Thoracic aorta (tissue), 2 donors: ENCODE measurements around the gene CYS1. TPM values are rescaled to one million over a fixed set of nuclear protein-coding genes. Genes with fewer than 3 reads are reported as not detected.

ENCODE experiments used
- ATAC-seq: fragments of 150-250 bp; one replicate; pipeline ENCODE4 v1.8.0; 2017; ENCODE audit warnings: low read depth; ENCODE audit not compliant: insufficient number of reproducible peaks, low FRiP score
- DNase-seq: peaks from one replicate; pipeline ENCODE4 v3.0.0-alpha.2; 2020; ENCODE audit warnings: low spot score
- H3K27ac ChIP-seq, 2 donors: fragments of 200-600 bp; sonication (generic); 1 replicate in 1 of 2; 2 replicates in 1 of 2; pipeline ENCODE4 v1.5.1; 2016; ENCODE audit warnings: mild to moderate bottlenecking in 2 of 2, moderate library complexity in 2 of 2
- H3K27me3 ChIP-seq: fragments of 200-600 bp; sonication (generic); replicated peaks from 2 replicates; pipeline ENCODE4 v1.6.0; 2016; ENCODE audit warnings: mild to moderate bottlenecking; ENCODE audit not compliant: insufficient read depth
- H3K36me3 ChIP-seq: fragments of 200-600 bp; sonication (generic); one replicate; pipeline ENCODE4 v1.5.1; 2016
- H3K4me1 ChIP-seq, 2 donors: fragments of 200-600 bp; sonication (generic); 1 replicate in 1 of 2; 2 replicates in 1 of 2; pipeline versions ENCODE4 v1.5.1 to v1.6.0; 2016; ENCODE audit warnings: low read depth in 2 of 2, mild to moderate bottlenecking in 1 of 2; ENCODE audit not compliant: control insufficient read depth in 1 of 2
- H3K4me3 ChIP-seq: fragments of 200-600 bp; sonication (generic); 2 replicates; pipeline ENCODE4 v1.5.1; 2016; ENCODE audit warnings: mild to moderate bottlenecking
- H3K9me3 ChIP-seq: fragments of 200-600 bp; sonication (generic); 2 replicates; pipeline ENCODE4 v1.5.1; 2016
- total RNA-seq, 2 donors: library from RNA; depleted of rRNA; stranded (reverse); fragments of >200 nt; gene quantifications; one replicate each; pipeline versions ENCODE4 v1.1.0 to v1.2.3, GENCODE V29; 2016
- TF ChIP-seq, protein P1 (sequence below): fragments of 200-600 bp; sonication (generic); IDR thresholded peaks from one replicate; pipeline ENCODE4 v1.5.1; 2019; ENCODE audit warnings: antibody characterized with exemption

The CYS1 gene
- total RNA-seq, 2 donors from 2014 or later = 13.5 to 26.9 TPM

DNA sequence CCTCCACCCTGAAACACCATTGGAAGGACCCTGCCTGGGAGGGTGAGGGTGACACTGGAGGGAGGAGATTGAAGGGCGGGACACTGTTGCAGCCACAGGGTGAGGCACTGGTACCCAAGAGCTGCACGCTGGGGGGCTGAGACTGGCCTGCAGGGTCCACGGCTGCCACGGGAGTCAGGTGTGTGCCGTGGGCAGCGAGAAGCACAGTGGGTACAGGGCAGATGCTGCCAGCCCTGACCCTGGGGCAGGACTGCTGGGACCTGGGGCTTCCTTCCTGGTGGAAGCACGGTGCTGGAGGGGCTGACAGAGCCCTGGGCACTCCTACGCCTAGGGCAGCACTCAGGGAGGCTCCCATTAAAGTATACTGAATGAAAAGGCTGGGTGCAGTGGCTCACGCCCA, 16.6 kb downstream of the CYS1 start:
- Histone ChIP-seq H3K36me3 (peaks cover 4% of the 10 kb centered on the region), H3K27me3 (no peaks in the 10 kb centered on the region), H3K27ac (no peak overlapping the region), H3K9me3 (no peaks in the 10 kb centered on the region), H3K4me3 (no peak overlapping the region), H3K4me1 (no peaks in the 10 kb centered on the region)
- TF ChIP-seq, protein P1, sequence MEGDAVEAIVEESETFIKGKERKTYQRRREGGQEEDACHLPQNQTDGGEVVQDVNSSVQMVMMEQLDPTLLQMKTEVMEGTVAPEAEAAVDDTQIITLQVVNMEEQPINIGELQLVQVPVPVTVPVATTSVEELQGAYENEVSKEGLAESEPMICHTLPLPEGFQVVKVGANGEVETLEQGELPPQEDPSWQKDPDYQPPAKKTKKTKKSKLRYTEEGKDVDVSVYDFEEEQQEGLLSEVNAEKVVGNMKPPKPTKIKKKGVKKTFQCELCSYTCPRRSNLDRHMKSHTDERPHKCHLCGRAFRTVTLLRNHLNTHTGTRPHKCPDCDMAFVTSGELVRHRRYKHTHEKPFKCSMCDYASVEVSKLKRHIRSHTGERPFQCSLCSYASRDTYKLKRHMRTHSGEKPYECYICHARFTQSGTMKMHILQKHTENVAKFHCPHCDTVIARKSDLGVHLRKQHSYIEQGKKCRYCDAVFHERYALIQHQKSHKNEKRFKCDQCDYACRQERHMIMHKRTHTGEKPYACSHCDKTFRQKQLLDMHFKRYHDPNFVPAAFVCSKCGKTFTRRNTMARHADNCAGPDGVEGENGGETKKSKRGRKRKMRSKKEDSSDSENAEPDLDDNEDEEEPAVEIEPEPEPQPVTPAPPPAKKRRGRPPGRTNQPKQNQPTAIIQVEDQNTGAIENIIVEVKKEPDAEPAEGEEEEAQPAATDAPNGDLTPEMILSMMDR = no peak
- ATAC-seq (no peak), DNase-seq (no peak)

DNA sequence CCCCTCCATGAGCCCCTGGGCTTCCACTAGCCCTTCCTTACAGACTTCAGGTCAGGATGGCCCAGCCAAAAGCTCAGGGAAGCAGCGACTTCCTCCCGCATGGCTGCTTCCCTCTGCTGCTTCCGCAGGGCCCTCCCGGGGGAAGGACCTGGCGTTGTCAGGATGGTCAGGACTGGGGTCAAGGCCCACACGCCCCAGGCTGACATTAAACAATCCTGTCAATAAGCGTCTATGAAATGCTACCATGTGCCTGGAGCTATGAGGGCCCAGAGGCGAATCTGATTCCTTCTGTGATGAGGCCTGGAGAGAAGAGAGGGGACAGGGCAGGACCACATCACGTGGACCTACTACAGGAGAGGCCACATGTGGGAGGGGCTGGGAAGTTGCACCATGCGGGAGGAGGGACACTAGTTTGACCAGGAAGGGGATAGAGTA, 17.3 kb downstream of the CYS1 start:
- Histone ChIP-seq H3K9me3 (no peaks in the 10 kb centered on the region), H3K36me3 (peaks cover 4% of the 10 kb centered on the region), H3K4me3 (no peak overlapping the region), H3K4me1 (no peaks in the 10 kb centered on the region), H3K27me3 (no peaks in the 10 kb centered on the region), H3K27ac (no peak overlapping the region)
- DNase-seq (no peak), ATAC-seq (no peak)
- TF ChIP-seq, protein P1 = no peak

DNA sequence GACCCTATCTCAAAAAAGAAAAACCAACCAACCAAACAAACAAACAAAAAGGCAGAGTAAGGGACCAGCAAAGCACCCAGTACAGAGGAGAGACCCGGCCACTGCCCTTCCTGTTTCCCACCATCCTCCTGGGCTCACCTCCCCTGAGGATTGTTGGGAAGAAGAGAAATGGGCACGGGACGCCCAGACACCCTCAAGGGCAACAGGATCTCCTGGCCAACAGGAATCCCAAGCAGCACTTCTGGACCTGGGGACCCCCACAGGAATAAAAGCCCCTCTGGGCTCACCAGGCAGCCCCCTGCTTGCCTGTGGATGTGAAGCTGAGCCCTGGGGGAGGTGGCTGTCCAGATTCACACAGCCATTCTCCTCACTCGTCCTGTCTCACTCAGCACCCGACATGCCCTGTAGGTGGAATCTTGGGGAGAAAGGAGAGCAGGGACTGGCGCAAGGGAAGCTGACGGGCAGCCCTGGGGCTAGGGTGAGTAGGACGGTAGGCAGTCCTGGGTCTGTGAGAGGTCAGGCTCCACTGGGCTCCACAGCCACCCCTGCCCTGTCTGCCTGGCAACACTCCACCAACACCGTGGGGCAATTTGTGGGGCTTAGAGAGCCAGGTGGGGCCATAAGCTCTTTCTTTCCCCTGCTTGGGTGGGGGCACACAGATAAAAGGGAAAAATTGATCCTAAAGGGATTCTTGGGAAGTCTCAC, 18.8 kb downstream of the CYS1 start:
- Histone ChIP-seq H3K4me1 (peaks cover 3 to 9% of the 10 kb centered on the region in 2 donors), H3K27ac (no peak overlapping the region), H3K27me3 (no peaks in the 10 kb centered on the region), H3K36me3 (peaks cover 4% of the 10 kb centered on the region), H3K4me3 (no peak overlapping the region), H3K9me3 (no peaks in the 10 kb centered on the region)
- DNase-seq (no peak), ATAC-seq (no peak)
- TF ChIP-seq, protein P1 = no peak

DNA sequence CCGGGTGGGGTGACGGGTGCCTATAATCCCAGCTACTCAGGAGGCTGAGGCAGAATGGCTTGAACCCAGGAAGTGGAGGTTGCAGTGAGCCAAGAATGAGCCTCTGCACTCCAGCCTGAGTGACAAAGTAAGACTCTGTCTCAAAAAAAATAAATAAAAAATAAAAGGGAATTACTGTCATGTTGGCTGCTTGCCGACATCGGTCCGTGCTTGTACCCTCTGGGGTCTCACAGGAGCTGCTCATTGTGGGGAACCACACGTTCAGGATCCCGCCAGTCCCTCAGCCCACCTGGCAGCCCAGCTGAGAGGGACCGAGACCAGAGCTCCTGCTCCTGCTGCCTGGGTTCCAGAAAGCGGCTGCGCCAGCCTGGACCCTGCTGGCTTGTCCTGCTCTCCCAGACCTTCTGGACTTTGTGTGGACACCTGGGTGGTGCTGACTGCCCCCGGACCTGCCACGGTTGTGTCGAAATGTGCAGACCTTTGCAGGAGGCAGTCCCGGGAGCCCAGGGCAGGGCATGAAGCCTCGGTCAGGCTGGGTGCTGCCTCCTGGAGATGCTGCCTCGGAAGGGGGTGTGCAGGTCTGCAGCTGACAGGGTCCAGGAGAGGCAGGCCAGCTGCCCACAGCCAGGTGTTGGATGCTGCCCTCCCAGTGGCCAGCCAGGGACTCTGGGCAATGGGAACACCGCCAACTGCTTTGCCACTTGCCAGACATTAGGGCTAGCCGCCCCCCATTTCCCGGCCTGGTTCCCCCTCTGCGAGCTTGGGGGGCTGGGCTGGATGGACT, 20.5 kb downstream of the CYS1 start:
- Histone ChIP-seq H3K4me1 (peaks cover 3 to 9% of the 10 kb centered on the region in 2 donors), H3K9me3 (no peaks in the 10 kb centered on the region), H3K4me3 (no peak overlapping the region), H3K27ac (no peak overlapping the region), H3K27me3 (no peaks in the 10 kb centered on the region), H3K36me3 (no peaks in the 10 kb centered on the region)
- no peak for ATAC-seq
- TF ChIP-seq, protein P1 = no peak
- no peak for DNase-seq

DNA sequence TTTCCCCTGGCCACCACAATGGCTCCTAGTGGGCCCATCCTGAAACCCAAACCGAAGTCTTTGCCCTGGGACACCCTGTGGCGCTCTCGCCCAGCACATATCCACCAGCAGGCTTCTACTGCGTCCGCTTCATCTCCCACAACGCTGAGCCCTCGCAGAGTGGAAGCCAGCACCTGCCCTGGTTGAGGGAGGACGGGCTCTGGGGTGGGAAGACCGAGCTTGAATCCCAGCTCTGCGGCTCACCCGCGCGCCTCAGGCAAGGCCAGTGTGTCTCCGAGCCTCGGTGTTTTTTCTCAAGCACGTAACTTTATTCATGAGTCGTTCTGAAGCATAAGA, 21.2 kb downstream of the CYS1 start:
- Histone ChIP-seq H3K4me3 (no peak overlapping the region), H3K36me3 (no peaks in the 10 kb centered on the region), H3K4me1 (peaks cover 3 to 9% of the 10 kb centered on the region in 2 donors), H3K27me3 (no peaks in the 10 kb centered on the region), H3K27ac (no peak overlapping the region), H3K9me3 (no peaks in the 10 kb centered on the region)
- ATAC-seq = no peak
- TF ChIP-seq, protein P1 = no peak
- DNase-seq = no peak
